Measurements from ENCODE around the gene MFF.

- TF ChIP-seq EZH2 (IDR thresholded peaks at IDR 0.05) (no peak), POLR2AphosphoS5 (IDR thresholded peaks at IDR 0.05; ENCODE audit: borderline replicate concordance, low read depth, low read length) (no peak)
Observed at GRCh38 chr2:227341553-227341952, 16.5 kb downstream of the MFF start.

Data from SK-N-MC (cell line).